ENCODE data around the gene IL1R2. TPM values are rescaled to one million over a fixed set of nuclear protein-coding genes. Genes with fewer than 3 reads are reported as not detected.
A peak's percentile ranks its signal among the peaks of the same experiment; 100 is the strongest.

Gene IL1R2
- total and polyA plus RNA-seq, 2 donors from 2014 or later = 11.2 to 20.0 TPM

DNA sequence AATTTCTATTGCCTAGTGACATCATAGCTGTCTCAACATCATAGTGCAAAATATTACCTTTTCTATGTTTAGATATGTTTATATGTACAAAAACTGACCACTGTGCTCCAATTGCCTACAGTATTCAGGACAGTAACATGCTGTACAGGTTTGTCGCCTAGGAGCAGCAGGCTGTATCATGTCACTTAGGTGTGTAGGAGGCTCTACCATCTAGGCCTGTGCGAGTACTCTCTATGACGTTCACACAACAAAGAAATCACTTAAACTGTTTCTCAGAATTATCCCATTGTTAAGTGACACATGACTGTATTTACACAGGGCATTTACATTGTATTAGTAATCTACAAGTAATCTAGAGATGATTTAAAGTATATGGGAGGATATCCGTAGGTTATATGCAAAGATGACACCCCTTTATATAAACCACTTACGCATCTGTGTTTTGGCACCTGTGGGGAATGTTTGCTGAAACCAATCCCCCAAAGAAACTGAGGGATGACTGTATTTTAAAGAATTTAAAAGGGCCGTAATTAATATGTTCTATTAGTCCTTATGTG, 24.7 kb downstream of the IL1R2 start:
- no peaks in the 10 kb centered on the region for H3K27me3 ChIP-seq (ENCODE audit: control insufficient read depth, insufficient read depth, low read length)
- FAIRE-seq (no peak), DNase-seq (no peak)
- intact Hi-C loops (cut with DNase I) = no loop called here
- no peaks in the 10 kb centered on the region for H3K9me3 ChIP-seq (ENCODE audit: control insufficient read depth in 2 of 3, insufficient read depth in 1 of 3, low read length in 3 of 3)
- H3K9ac ChIP-seq (ENCODE audit: low read length in 3 of 3) = no peak overlapping the region
- H3K4me1 ChIP-seq (ENCODE audit: control insufficient read depth in 2 of 3, insufficient read depth in 2 of 3, low read depth in 1 of 3, low read length in 3 of 3) = peaks cover 0 to 3% (median 0%) of the 10 kb centered on the region in 3 donors
- TF ChIP-seq, protein P1, sequence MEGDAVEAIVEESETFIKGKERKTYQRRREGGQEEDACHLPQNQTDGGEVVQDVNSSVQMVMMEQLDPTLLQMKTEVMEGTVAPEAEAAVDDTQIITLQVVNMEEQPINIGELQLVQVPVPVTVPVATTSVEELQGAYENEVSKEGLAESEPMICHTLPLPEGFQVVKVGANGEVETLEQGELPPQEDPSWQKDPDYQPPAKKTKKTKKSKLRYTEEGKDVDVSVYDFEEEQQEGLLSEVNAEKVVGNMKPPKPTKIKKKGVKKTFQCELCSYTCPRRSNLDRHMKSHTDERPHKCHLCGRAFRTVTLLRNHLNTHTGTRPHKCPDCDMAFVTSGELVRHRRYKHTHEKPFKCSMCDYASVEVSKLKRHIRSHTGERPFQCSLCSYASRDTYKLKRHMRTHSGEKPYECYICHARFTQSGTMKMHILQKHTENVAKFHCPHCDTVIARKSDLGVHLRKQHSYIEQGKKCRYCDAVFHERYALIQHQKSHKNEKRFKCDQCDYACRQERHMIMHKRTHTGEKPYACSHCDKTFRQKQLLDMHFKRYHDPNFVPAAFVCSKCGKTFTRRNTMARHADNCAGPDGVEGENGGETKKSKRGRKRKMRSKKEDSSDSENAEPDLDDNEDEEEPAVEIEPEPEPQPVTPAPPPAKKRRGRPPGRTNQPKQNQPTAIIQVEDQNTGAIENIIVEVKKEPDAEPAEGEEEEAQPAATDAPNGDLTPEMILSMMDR (IDR thresholded peaks at IDR 0.05; ENCODE audit: borderline replicate concordance, extremely low read depth, insufficient read depth) = no peak
- no peaks in the 10 kb centered on the region for H3K36me3 ChIP-seq (ENCODE audit: control insufficient read depth in 2 of 3, insufficient read depth in 3 of 3, low read length in 3 of 3)
- no peak overlapping the region for H3K27ac ChIP-seq (ENCODE audit: low read depth in 2 of 2, low read length in 2 of 2)
- no peak overlapping the region for H3K4me3 ChIP-seq (ENCODE audit: low read length in 3 of 3)

DNA sequence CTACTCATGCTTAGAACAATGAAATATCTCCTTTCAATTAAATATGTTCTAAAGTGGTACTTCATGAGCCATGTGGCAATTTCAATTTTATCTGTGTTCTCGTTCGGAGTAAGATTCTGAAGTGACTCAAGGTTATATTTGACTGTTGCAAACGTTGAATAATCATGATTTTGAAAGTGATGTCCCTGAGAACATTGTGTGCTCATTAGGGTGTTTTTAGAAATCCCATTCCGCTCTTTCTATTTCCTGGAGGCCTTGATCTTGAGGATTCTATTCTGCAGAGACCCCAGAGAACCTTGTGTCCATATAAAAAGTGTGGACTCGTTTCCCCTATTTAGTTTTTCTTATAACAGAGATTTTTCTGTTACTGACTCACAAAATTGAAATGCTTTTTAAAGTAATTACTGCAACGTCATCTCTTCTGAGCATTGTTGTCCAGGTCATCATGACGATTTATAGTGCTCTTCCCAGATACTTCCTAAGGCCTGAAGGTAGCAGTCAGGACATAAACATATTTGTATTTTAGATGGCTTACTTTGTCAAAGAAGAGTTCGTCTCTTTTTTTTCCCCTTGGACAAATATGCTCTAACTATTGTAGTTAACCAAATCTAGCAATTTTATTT, 27.2 kb downstream of the IL1R2 start:
- peaks cover 0 to 5% (median 0%) of the 10 kb centered on the region in 3 donors for H3K4me1 ChIP-seq (ENCODE audit: control insufficient read depth in 2 of 3, insufficient read depth in 2 of 3, low read depth in 1 of 3, low read length in 3 of 3)
- no peak overlapping the region for H3K27ac ChIP-seq (ENCODE audit: low read depth in 2 of 2, low read length in 2 of 2)
- H3K4me3 ChIP-seq (ENCODE audit: low read length in 3 of 3) = no peak overlapping the region
- intact Hi-C loops (cut with DNase I) = no loop called here
- no peaks in the 10 kb centered on the region for H3K9me3 ChIP-seq (ENCODE audit: control insufficient read depth in 2 of 3, insufficient read depth in 1 of 3, low read length in 3 of 3)
- H3K27me3 ChIP-seq (ENCODE audit: control insufficient read depth, insufficient read depth, low read length) = no peaks in the 10 kb centered on the region
- no peak overlapping the region for H3K9ac ChIP-seq (ENCODE audit: low read length in 3 of 3)
- TF ChIP-seq, protein P1 (IDR thresholded peaks at IDR 0.05; ENCODE audit: borderline replicate concordance, extremely low read depth, insufficient read depth) = no peak
- FAIRE-seq (no peak), DNase-seq (no peak)
- no peaks in the 10 kb centered on the region for H3K36me3 ChIP-seq (ENCODE audit: control insufficient read depth in 2 of 3, insufficient read depth in 3 of 3, low read length in 3 of 3)

DNA sequence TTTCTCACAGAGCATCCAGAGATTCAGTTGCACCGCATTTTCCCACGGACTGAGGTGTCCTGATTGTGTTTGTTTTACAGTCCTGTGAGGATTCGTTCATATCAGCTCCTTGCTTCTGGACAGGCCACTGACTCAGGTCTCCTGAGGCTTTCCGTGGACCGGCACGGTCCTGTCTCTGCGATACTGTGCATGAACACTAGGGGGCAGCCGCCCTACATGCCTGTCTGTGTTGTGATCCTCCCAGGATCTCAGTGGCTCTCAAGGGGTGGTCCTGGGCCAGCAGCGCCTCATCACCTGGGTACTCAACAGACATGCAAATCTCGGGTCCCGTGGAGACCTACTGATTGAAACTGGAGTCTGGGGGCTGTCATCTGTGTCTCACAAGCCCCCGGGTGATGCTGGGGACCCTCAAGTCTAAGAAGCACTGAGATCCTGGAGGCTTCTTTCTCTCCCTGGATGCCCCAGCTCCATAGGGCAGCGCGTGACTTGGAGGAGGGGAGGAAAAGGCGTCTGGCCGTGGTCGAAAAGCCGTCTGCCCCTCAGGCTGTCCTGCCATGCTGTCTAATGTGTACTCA, 28.9 kb downstream of the IL1R2 start:
- Histone ChIP-seq H3K9ac (ENCODE audit: low read length in 3 of 3) (no peak overlapping the region), H3K36me3 (ENCODE audit: control insufficient read depth in 2 of 3, insufficient read depth in 3 of 3, low read length in 3 of 3) (no peaks in the 10 kb centered on the region), H3K27me3 (ENCODE audit: control insufficient read depth, insufficient read depth, low read length) (no peaks in the 10 kb centered on the region), H3K4me1 (ENCODE audit: control insufficient read depth in 2 of 3, insufficient read depth in 2 of 3, low read depth in 1 of 3, low read length in 3 of 3) (peaks cover 0 to 5% (median 0%) of the 10 kb centered on the region in 3 donors), H3K9me3 (ENCODE audit: control insufficient read depth in 2 of 3, insufficient read depth in 1 of 3, low read length in 3 of 3) (no peaks in the 10 kb centered on the region), H3K27ac (ENCODE audit: low read depth in 2 of 2, low read length in 2 of 2) (peak overlapping the region in 1 of 2 donors; percentile 18), H3K4me3 (ENCODE audit: low read length in 3 of 3) (no peak overlapping the region)
- intact Hi-C loops (cut with DNase I) = loop anchor here (10.0 kb wide), 2 partner anchors 134 to 214 kb away; no protein-coding TSS in a partner anchor
- TF ChIP-seq, protein P1 (IDR thresholded peaks at IDR 0.05; ENCODE audit: borderline replicate concordance, extremely low read depth, insufficient read depth) = peak; percentile 99
- DNase-seq (peak; percentile 88 to 94 (median 90)), FAIRE-seq (no peak)

All from kidney (tissue), 14 donors.